ENCODE results near the gene CC2D1A.

DNA sequence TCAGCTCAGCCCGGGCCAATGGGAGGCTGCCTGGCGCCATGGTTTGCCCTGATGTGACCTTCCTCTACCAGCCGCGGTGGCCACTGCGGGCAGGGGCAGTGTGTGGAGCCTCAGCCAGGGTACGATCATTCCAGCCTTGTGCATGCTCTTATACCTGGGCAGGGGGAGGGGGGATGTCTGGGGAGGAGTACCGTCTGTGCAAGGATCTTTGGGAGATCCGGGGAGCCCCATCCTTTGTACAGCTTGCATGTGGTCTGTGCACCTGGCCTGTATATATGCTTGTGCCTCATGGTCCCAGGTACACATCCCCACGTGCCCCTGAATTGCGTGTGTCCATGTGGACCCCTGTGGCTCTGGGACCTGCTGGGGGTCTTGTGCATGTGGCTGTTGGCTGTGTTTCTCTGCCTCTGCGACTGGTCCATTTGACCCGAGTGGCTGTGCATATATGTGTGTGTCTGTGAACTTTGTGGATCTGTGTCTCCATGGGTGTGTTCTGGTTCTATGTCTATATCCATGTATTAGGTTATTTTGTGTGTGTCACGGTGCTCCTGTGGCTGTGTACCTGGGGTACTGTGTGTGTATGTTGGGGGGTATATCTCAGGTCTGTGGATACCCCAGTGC is 41.8 kb upstream of the CC2D1A start:
- TF ChIP-seq POLR2A (IDR thresholded peaks at IDR 0.05) (no peak), EP300 (IDR thresholded peaks at IDR 0.05; ENCODE audit: low read depth) (no peak)
- TF ChIP-seq, protein P1, sequence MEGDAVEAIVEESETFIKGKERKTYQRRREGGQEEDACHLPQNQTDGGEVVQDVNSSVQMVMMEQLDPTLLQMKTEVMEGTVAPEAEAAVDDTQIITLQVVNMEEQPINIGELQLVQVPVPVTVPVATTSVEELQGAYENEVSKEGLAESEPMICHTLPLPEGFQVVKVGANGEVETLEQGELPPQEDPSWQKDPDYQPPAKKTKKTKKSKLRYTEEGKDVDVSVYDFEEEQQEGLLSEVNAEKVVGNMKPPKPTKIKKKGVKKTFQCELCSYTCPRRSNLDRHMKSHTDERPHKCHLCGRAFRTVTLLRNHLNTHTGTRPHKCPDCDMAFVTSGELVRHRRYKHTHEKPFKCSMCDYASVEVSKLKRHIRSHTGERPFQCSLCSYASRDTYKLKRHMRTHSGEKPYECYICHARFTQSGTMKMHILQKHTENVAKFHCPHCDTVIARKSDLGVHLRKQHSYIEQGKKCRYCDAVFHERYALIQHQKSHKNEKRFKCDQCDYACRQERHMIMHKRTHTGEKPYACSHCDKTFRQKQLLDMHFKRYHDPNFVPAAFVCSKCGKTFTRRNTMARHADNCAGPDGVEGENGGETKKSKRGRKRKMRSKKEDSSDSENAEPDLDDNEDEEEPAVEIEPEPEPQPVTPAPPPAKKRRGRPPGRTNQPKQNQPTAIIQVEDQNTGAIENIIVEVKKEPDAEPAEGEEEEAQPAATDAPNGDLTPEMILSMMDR (IDR thresholded peaks at IDR 0.05): no peak
